ENCODE measurements around the gene FBXL17.
"Not testable (repeated sequence)": the region's sequence is repeated elsewhere in the genome, so short reads cannot be mapped to it uniquely, and the experiment has no call there.

Gene FBXL17

DNA sequence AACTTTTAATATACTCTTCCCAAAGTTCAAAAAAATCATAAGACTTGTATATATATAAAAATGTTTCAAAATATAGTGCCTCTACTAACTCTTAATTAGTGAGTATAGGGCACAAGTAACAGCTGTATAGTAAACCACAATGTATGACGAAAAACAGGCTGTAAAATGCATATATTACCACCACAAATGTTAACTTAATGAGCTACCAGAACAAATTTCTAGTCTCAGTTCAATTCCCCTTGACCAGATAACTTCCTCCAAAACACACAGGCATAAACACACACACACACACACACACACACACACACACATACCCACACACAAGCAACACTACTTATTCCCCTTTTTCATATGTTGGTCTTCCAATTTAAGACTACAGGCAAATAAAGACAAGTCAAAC lies 78.8 kb downstream of the FBXL17 start:
- DNase-seq: no peak

DNA sequence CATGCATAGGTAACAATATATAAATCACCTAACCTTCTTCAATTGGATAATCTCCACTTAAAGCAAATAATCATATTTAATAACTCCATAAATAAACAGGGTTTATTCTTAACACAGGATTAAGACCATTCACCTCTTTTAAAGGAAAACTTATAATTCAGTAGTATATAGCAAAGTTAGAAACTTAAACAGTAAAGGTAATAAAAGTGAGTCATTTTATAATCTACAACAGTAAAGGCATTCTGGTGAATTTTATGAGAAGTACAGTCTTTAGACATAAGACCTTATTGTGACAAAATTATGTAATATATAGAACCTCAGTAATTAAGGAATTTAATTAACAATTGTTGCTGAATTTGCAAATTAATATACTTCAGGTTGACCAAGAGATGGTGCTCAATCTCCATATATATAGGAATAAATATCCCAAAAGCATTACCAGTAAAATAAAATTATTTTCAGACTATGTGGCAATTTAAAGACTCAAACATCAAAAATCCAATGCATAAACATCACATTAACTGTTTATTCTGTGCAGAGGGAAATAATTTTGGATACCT lies 84.8 kb downstream of the FBXL17 start:
- DNase-seq: no peak

DNA sequence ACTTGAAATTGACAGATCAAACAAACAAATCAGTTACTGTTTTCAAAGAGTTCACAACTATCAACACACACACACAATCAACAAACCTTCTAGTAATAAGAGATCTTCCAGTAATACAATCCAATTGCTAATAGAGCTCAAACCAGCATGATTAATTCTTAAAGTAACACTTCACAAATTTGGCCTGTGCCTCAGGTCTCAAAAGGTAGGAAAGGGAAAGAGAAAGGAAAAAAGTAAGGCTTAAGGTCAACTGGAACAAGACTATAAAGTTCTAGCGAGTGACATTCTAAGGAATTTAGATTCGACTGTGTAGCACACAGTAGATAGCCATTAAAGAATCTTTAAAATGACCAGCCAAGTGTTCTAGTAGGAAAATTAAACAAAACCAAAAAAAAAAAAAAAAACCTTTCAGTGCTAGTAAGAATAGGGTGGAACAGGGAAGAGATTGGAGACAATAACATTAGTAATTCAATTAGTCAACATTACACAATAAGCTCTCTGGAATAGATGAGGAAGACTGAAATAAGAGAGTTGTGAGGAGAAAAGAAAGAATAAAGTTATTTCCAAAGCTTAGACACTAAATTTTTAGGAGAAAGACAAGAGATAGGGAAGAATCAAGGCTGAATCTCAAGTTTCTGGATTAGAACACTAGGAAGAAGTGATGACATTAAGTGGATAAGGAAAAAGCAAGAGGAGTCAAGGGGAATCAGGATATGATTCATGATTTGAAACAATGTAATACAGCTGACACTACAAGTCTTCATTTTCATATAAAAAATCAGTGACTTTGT lies 86.1 kb downstream of the FBXL17 start:
- DNase-seq: no peak

DNA sequence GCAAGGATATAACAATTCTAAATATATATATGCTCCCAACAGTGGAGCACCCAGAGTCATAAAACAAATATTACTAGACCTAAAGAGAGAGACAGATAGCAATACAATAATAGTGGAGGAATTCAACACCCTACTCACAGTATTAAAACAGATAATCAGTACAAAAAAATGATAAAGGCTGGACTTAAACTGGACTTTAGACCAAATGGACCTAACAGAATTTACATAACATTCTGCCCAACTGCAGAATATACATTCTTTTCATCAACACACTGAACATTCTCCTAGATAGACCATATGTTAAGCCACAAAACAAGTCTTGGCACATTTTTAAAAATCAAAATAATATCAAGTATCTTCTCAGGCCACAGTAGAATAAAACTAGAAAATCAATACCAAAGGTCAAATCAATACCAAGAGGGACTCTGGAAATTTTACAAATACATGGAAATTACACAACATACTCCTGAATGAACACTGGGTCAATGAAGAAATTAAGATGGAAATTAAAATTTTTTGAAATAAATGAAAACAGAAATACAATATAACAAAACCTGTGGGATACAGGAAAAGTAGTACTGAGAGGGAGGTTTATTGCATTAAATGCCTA lies 100.8 kb downstream of the FBXL17 start:
- no peak for DNase-seq

DNA sequence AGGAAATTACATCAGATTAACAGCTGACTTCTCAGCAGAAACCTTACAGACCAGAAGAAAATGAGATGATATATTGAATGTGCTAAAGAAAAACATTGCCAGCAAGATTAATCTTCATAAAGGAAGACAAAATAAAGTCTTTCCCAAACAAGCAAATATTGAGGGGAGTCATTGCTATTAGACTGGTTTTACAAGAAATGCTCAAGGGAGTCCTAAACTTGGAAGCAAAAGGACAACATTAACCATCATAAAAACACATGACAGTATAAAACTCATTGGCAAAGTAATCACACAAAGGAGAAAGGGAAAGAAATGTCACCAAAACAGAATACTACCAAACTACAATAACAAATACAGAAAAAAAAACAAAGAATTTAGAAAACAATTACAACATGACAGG lies 101.7 kb downstream of the FBXL17 start:
- DNase-seq: no peak

DNA sequence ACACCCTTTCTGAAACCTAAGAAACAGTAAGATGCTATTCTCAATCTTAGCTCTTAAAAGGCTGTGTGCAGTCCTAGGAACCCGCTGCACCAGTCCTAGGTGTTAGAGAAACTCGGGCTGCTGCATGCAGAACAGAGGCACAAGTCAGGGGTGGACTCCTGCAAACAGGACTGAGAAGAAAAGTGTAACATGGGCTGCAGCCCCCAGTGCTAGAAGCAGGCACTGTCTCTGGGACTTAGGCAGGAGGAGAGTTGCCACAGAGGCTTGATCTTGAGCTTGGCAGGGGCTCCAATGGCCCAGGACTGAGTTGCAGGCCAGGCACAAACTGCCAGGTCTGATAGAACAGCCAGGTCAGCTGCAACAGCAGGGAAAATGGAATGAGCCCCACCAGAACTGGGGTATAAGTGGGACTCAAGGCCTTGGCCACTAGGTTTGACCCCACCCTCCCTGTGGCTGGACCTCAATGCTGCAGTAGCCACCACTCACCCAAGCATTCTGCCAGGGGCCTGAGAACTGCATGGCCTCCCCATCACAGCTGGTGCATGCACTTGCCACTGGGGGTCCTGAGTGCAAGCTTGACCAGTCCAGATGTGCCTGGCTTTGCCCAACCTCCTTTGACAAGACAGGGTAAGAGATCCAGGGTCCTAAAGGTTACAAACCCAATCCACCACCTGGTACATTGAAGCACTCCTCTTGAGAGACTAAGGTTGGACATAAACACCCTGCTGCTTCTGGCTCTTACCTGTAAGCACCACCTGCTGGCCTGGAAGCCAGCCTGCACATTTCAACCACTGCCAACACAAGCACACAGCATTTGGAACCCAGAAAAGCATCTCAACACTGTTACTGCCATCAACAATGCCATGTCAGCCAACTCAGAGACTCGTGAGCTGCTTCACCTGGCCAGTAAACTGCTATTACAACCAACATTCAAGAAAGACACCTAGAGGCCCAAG lies 103.3 kb downstream of the FBXL17 start:
- DNase-seq: no peak

DNA sequence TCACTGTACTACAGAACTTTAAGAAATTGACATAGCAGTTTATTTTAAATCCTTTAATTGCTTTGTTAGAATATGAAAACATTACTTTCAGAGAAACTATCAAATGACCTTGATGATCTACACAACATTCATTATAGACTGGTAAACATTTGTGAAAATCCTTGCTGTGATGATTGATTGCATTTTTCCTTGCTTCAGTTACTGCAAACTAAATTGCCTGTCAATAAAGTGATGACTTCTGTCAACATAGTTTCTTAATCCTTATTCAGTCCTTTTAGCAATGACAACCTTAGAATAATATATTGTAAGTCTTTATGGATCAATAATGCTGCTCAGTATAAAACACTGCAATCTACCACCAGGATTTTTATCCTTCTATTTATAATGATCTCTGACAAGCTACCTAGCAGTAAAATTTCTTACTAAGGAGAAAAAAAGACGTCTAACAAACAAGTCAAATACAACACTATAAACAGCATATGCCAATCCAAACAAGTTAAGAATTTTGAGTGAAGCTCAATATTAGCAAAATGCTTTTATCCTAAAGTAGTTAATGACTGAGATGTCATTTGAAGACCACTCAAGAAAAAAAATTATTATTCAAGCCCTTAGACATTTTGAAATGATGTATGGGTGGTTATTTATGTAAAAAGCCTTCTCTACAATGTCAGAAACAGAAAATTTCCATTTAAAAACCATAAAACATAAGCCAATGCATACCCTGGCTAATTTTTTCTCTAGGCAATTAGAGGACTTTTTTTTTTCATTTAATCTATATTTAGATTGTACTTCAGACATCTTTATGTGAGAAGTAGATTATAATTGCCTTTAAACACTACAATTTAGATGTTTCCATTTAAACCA lies 105.5 kb downstream of the FBXL17 start:
- DNase-seq: no peak

DNA sequence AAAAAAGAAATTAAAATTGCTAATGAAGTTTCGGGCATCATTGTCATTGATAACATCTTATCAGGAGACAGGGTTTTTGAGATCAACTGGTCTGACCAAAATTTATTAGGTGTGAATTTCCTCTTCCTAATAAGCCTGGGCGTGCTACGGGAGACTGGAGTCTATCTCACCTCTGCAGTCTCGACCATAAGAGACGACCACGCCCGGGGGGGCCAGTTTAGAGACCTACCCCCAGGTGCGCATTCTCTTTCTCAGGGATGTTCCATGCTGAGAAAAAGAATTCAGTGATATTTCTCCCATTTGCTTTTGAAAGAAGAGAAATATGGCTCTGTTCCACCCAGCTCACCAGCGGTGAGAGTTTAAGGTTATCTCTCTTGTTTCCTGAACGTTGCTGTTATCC lies 107.8 kb downstream of the FBXL17 start:
- not testable (repeated sequence) for DNase-seq

DNA sequence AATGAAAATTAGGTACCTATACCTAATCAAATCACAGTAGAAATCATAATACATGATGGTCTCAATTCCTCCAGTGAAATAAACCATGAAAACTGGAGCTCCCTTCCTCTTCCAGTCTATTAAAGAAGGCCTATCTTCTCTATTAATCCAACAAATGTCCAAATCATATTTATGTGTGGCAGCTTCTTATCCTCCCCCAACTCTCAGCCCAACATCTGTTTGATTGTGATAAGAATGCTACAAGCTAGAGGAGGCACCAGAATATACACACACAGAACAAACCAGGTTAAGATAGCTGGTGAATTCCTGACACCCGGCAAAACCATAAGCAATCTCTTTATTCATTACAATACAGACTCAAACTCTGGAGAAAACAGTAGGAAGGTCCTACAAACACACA lies 110.8 kb downstream of the FBXL17 start:
- no peak for DNase-seq

DNA sequence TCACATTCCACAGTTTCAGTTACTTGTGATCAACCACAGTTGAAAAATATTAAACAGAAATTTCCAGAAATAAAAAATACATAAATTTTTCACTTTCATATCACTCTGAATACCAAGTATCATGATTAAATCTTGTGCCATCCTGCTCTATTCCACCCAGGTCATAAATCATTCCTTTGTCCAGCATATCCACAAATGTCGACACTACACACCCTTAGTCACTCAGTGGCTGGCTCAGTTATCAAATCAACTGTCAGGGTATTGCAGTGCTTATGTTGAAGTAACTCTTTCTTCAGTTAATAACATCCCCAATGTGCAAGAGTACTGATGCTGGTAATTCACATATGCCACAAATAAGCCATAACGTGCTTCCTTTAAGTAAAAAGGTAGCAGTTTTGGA lies 115.7 kb downstream of the FBXL17 start:
- no peak for DNase-seq

DNA sequence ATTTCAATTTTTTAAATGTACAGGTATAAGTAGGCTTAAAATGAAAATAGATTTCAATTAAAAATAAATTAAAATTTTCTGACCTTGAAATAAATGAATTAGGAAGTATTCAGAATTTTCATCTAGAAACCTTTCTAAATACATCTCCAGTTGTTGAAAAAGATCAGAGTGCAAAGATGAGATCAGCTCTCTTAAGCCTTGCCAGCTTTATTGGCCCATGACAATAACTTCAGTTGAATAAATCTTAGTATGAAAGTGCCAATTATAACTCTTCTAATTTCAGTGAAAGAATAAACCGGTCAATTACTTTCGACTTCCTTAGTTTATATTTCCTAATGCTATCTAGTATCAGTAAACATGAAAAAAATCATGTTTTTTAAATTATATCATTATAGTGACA lies 117.4 kb downstream of the FBXL17 start:
- DNase-seq: no peak

DNA sequence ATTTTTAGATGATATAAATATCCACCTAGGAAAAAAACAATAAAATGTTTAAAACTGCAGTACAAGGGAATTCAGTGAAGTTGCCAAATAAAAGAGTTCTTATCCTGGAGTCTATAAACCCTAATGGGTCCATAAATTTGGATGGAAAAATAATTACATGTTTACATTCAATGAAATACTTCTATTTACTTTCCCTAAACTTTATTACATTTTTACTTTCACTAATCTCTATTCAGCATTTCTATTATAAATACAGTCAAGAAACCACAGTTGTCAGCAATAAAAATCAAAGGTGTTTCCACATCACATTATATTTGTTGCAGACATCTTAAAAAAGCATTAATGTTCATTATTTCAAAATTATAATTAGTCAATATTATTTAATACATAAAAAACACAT lies 118.6 kb downstream of the FBXL17 start:
- DNase-seq: no peak

DNA sequence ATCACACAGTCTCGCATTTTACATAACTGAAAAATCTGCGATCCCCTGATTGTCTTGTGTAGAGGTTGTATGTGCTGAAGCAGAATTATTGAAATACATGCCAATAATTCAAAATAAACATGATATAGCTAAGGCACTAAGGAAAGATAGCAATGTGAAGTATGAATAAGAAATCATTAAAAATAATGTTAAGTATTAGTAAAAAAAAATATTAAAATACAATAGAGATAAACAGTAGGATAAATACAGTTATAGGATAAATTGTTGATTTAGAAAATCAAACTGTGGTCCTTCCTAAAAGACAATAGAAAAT lies 121.1 kb downstream of the FBXL17 start:
- DNase-seq: no peak

DNA sequence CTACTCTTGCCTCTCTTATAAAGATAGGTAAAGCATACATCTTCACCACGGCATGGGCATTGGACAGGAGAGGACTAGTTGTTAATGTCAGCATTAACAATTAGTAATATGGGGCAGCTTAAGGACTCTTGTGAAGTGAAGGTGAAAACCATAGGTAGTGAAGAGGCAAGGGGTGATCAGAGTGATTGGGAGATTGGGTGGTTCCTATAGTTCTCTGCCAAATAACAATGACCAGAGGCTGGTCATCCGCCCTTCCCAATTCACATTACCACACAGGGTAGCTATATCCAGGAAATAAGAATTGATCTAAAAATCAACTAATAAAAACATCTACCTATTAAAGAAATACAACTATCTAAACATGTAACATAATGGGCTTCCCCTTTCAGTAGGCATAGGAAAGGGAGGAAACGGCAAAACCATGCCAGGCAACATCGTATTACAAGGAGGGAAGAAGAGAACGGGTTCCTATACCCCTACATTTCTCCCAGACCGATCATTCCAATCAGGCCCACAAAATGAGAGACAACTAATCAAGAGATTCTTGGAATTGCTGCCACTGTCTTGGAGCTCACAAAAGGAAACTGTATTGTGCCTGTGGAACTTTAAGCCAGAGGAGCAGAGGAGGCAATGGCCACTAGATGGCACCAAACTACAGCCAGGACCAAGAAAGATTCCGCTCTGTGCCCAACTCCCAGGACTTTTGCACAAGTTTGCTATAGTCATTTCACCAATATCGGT lies 121.6 kb downstream of the FBXL17 start:
- peak; percentile 79 for DNase-seq

DNA sequence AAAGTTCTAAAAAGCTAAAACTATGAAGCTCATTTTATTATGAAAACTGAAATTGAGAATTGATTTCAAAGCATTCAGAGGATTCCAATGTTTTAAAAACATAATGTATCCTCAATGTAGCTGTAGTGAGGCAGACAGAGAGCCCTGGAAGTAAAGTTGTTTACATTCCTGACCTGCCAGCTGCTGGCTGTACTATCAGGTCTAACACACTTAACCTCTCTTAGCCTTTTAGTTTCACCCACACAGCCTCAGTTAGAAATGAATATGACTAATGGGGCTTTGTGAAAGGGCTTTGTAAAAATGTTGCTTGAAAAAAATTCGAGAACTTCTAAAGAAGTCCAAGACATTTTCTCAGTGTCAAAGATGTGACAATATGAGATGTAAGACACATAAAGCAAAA lies 122.6 kb downstream of the FBXL17 start:
- DNase-seq: no peak

DNA sequence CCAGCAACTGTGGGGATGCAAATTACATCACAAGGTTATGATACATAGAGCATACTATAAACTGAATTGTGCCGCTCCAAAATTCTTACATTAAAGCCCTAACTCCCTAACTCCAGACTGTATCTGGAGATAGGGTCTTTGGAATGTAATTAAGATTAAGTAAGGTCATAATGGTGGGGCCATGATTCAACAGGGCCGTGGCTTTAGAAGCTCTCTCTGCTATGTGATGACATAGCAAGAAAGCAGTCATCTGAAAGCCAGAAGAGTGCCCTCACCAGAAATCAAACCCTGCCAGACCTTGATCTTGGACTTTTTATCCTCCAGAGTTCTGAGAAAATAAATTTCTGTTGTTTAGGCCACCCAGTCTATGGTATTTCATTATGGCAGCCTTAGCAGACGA lies 123.9 kb downstream of the FBXL17 start:
- DNase-seq: no peak

DNA sequence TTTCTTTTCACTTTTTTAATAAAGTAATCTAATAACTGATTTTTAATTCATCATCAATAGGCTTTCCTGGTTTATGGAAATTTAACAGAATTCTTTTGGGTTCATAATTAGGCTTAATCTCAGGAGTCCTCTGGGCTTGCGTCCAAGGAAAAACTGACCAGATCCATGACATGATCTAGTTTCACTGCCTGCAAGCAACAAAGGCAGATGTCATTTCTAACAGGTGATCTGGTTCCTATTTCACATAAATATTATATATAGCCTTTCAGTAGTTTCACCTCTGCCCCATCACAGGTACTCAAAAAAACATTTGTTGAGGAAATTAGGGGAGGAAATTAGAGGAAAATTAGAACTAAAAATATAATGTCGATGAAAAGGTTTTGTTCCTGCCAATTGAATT lies 126.4 kb downstream of the FBXL17 start:
- DNase-seq: no peak

DNA sequence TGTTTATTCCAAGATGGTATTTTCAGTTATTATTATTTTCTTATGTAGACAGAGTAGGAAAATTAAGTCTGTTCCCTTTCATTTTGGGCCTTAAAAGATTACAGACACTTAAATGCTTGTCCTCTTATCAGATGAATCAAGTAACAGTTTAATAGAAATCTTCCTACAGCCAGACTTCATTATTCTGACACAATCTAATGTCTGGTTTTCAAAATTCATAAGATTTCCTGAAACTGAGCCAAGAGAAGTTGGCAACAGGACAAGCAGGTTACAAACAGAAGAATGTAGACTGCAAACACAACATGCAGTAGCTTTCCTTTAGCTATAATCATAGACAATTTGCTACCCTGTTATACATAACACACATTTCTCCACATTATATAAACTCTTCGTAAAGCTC lies 130.5 kb downstream of the FBXL17 start:
- no peak for DNase-seq

DNA sequence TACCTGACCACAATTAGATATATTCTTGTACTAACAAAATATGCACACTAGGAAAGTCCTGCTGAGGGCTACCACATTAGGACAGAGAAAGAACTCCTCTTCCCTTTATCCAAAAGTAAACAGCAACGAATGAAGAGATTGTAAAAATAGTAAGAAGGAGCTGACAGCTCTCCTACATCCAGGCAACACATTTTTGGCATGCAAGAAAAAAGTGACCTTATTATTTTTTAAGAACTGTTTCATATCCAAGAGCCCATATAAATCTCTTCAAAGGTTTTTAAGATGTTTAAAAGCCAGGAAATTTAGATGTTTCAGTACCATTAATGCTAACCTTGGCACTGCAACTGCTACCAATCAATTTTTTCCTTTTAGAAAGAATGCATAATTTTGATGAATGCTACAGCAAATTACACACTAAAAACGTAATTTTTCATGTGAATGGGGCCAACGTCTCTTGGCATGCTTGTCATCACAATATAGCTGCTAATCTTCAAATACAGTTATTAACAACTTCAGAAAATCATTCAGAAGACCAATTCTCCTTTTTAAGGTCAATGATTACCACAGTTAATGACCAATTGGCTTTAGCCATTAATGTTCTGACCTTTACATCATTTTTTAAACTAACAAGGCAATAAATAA lies 132.0 kb downstream of the FBXL17 start:
- no peak for DNase-seq

DNA sequence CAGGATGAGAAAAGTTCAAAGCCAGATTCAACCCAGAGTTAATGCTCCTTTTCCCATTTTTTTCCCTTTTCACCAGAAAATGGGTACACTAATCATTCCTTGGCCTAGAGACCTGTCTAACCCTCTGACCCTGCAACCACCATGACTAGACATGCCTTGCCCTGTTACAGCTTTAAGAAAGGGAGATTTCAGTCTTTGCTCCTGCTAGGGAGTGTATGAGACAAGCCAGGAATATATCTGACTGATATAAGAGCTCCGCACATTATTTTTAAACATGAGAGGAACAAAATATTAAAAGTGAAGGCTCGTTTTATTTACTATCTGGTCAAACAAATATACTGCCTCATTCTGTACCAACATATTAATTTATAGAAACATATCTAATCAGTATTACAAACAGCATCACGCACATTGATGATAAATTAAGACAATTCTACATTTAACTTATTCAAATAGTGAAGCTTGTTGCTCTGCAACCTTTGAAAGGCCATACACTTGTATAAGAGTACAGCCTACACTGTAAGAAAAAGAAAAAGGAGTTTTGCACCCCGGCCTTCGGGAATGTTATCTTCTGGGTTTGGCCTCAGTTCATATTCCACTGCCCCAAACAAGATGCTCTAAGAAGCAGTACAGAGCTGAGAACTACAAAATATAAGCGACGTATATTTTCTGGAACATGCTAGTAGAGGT lies 132.7 kb downstream of the FBXL17 start:
- DNase-seq: no peak

Measured in femur (tissue), 1 donor.